HCT116 (cell line): ENCODE data around the gene GREM2. TPM values are rescaled to one million over a fixed set of nuclear protein-coding genes. Genes with fewer than 3 reads are reported as not detected.

Source experiments
- ATAC-seq: fragments of 200-7000 bp; cut with Tn5 transposase; 2 replicates; pipeline ENCODE4 v1.9.1; 2020; ENCODE audit warnings: mild to moderate bottlenecking, moderate library complexity
- BruUV-seq: library from RNA; stranded (reverse); fragments of 400-500 nt; replicated peaks from 2 replicates; lab custom pipeline; 2021; lab: Mats Ljungman, UMichigan
- CTCF ChIA-PET: fragments of 300-600 bp; sonication (Branson Sonifier 250); formaldehyde crosslinking; loops from one replicate; lab custom pipeline; 2021; ENCODE audit warnings: antibody characterized with exemption; lab: Charles Lee
- POLR2A ChIA-PET: fragments of 300-600, 350-600 bp; sonication (Branson Sonifier 250); formaldehyde crosslinking; loops from one replicate; lab custom pipeline; 2021; ENCODE audit warnings: antibody characterized with exemption; lab: Charles Lee
- RAD21 ChIA-PET, 2 experiments: fragments of 300-600 bp; sonication (Branson Sonifier 250); formaldehyde crosslinking; loops; one replicate each; lab custom pipeline; 2023; ENCODE audit warnings: low total read pairs in 2 of 2; ENCODE audit not compliant: uncharacterized antibody in 2 of 2, unreplicated experiment in 2 of 2, low non-redundant PET in 1 of 2; lab: Charles Lee
- DNase-seq: peaks from one replicate; pipeline ENCODE4 v3.0.0-alpha.2; 2010; ENCODE audit warnings: low read depth, low spot score
- H2AFZ ChIP-seq: fragments of 200-600 bp; shearing (Covaris generic), sonication (generic); 2 replicates; pipeline ENCODE4 v1.6.1; 2017; ENCODE audit warnings: low read depth, mixed run types, mixed read lengths, antibody characterized with exemption, low read length; ENCODE audit not compliant: poor library complexity, severe bottlenecking
- H3K27ac ChIP-seq: 2 replicates; pipeline ENCODE4 v1.5.1; 2012; ENCODE audit warnings: low read depth, low read length
- H3K27me3 ChIP-seq: fragments of 200-600 bp; sonication (generic); 2 replicates; pipeline ENCODE4 v1.6.1; 2016; ENCODE audit warnings: mixed run types, low read length, mixed read lengths; ENCODE audit not compliant: insufficient read depth
- H3K36me3 ChIP-seq, 2 experiments: fragments of 200-500 bp in 1 of 2; fragments of 200-600 bp in 1 of 2; sonication (Bioruptor generic) in 1 of 2; sonication (generic) in 1 of 2; 2 replicates each; pipeline versions ENCODE4 v1.5.1 to v1.6.1; 2014 to 2016; ENCODE audit warnings: low read length in 2 of 2, inconsistent platforms in 1 of 2, mixed read lengths in 1 of 2, mixed run types in 1 of 2; ENCODE audit not compliant: insufficient read depth in 2 of 2, control insufficient read depth in 1 of 2
- H3K4me1 ChIP-seq, 2 experiments: fragments of 200-600 bp in 1 of 2; sonication (generic) in 1 of 2; 2 replicates each; pipeline versions ENCODE4 v1.5.1 to v1.6.1; 2012 to 2017; ENCODE audit warnings: low read length in 2 of 2, inconsistent platforms in 1 of 2, mild to moderate bottlenecking in 1 of 2, mixed read lengths in 1 of 2, mixed run types in 1 of 2, moderate library complexity in 1 of 2; ENCODE audit not compliant: insufficient read depth in 2 of 2, control insufficient read depth in 1 of 2
- H3K4me2 ChIP-seq: fragments of 200-600 bp; sonication (generic); 2 replicates; pipeline ENCODE4 v1.6.1; 2017; ENCODE audit warnings: mixed run types, low read length, mixed read lengths
- H3K4me3 ChIP-seq, 2 experiments: fragments of 200-600 bp in 1 of 2; sonication (generic) in 1 of 2; replicated peaks in 1 of 2; 2 replicates each; pipeline ENCODE4 v1.5.1; 2011 to 2016; ENCODE audit warnings: low read length in 2 of 2, control low read depth in 1 of 2, low read depth in 1 of 2, mild to moderate bottlenecking in 1 of 2, mixed read lengths in 1 of 2, mixed run types in 1 of 2
- H3K79me2 ChIP-seq: fragments of 200-600 bp; sonication (generic); 2 replicates; pipeline ENCODE4 v1.6.1; 2017; ENCODE audit warnings: mild to moderate bottlenecking, mixed run types, low read length, moderate library complexity, mixed read lengths; ENCODE audit not compliant: insufficient read depth
- H3K9ac ChIP-seq: fragments of 200-600 bp; sonication (generic); 2 replicates; pipeline ENCODE4 v1.6.1; 2016; ENCODE audit warnings: low read length, mixed read lengths
- H3K9me2 ChIP-seq: fragments of 200-600 bp; sonication (generic), shearing (Covaris generic); 2 replicates; pipeline ENCODE4 v1.6.1; 2017; ENCODE audit warnings: mixed run types, mild to moderate bottlenecking, moderate library complexity; ENCODE audit not compliant: insufficient read depth
- H3K9me3 ChIP-seq, 2 experiments: fragments of 200-500 bp in 1 of 2; fragments of 200-600 bp in 1 of 2; sonication (Bioruptor generic) in 1 of 2; sonication (generic) in 1 of 2; 2 replicates each; pipeline ENCODE4 v1.6.1; 2014 to 2017; ENCODE audit warnings: low read length in 2 of 2, mixed read lengths in 2 of 2, inconsistent platforms in 1 of 2, low read depth in 1 of 2, mild to moderate bottlenecking in 1 of 2, mixed run types in 1 of 2, moderate library complexity in 1 of 2; ENCODE audit not compliant: control insufficient read depth in 1 of 2, insufficient read depth in 1 of 2
- H4K20me1 ChIP-seq: fragments of 200-600 bp; sonication (generic), shearing (Covaris generic); 2 replicates; pipeline ENCODE4 v1.6.1; 2017; ENCODE audit warnings: mixed run types, mild to moderate bottlenecking, moderate library complexity; ENCODE audit not compliant: insufficient read depth
- ATF3 ChIP-seq: IDR thresholded peaks from 2 replicates; pipeline ENCODE4 v1.6.1; 2012
- CEBPB ChIP-seq: IDR thresholded peaks from 2 replicates; pipeline ENCODE4 v1.6.1; 2012; ENCODE audit warnings: low read depth
- CTCF ChIP-seq, 3 experiments: fragments of 200-600 bp in 1 of 3; sonication (generic) in 1 of 3; IDR thresholded peaks in 2 of 3; conservative IDR thresholded peaks in 1 of 3; 2 replicates each; pipeline ENCODE4 v1.5.1; 2012 to 2017; ENCODE audit warnings: low read depth in 2 of 3, low read length in 2 of 3, antibody characterized with exemption in 1 of 3, borderline replicate concordance in 1 of 3, control low read depth in 1 of 3, mild to moderate bottlenecking in 1 of 3, mixed read lengths in 1 of 3, mixed run types in 1 of 3, moderate library complexity in 1 of 3; ENCODE audit not compliant: insufficient read depth in 1 of 3
- EGR1 ChIP-seq: IDR thresholded peaks from 2 replicates; pipeline ENCODE4 v1.6.1; 2012; ENCODE audit warnings: low read depth
- EZH2 ChIP-seq: fragments of 200-600 bp; sonication (generic); IDR thresholded peaks from 2 replicates; pipeline ENCODE4 v1.6.1; 2017; ENCODE audit warnings: antibody characterized with exemption, mixed run types
- EZH2phosphoT487 ChIP-seq: fragments of 200-600 bp; IDR thresholded peaks from 2 replicates; pipeline ENCODE4 v1.6.1; 2018; ENCODE audit warnings: antibody characterized with exemption, borderline replicate concordance
- JUND ChIP-seq: IDR thresholded peaks from 2 replicates; pipeline ENCODE4 v1.6.1; 2012
- POLR2A ChIP-seq: IDR thresholded peaks from 2 replicates; pipeline ENCODE4 v1.7.0; 2011; ENCODE audit warnings: borderline replicate concordance; ENCODE audit not compliant: insufficient read depth, insufficient read length; ENCODE audit errors: extremely low read depth
- RAD21 ChIP-seq: IDR thresholded peaks from 2 replicates; pipeline ENCODE4 v1.6.1; 2012; ENCODE audit warnings: low read depth, mild to moderate bottlenecking
- REST ChIP-seq: IDR thresholded peaks from 2 replicates; pipeline ENCODE4 v1.6.1; 2012; ENCODE audit warnings: low read depth
- SIN3A ChIP-seq: IDR thresholded peaks from 2 replicates; pipeline ENCODE4 v1.6.1; 2012; ENCODE audit warnings: low read depth
- SP1 ChIP-seq: IDR thresholded peaks from 2 replicates; pipeline ENCODE4 v1.6.1; 2012; ENCODE audit warnings: low read depth
- SRF ChIP-seq: IDR thresholded peaks from 2 replicates; pipeline ENCODE4 v1.6.1; 2012; ENCODE audit warnings: low read depth
- TCF7L2 ChIP-seq: IDR thresholded peaks from 2 replicates; pipeline ENCODE4 v1.7.0; 2011; ENCODE audit warnings: borderline replicate concordance, inconsistent platforms; ENCODE audit not compliant: insufficient read depth, insufficient read length; ENCODE audit errors: extremely low read depth
- YY1 ChIP-seq: IDR thresholded peaks from 2 replicates; pipeline ENCODE4 v1.6.1; 2011; ENCODE audit warnings: low read length, low read depth, moderate library complexity, mild to moderate bottlenecking; ENCODE audit not compliant: insufficient replicate concordance; ENCODE audit errors: extremely low read depth
- ZFX ChIP-seq: fragments of 450-650 bp; IDR thresholded peaks from 2 replicates; pipeline ENCODE4 v1.6.1; 2017
- intact Hi-C: fragments of 100-400 bp; cut with micrococcal nuclease; formaldehyde crosslinking; loops from 2 replicates; pipeline ENCODE4 v1.10.0; 2022
- total RNA-seq: library from RNA; stranded (reverse); gene quantifications from one replicate; pipeline ENCODE4 v1.2.1, GENCODE V29; 2021; ENCODE audit not compliant: unreplicated experiment
- TF ChIP-seq, protein P1 (sequence below): IDR thresholded peaks from 2 replicates; pipeline ENCODE4 v1.6.1; 2012

Gene GREM2
- total RNA-seq, 1 experiment from 2014 or later = not detected

DNA sequence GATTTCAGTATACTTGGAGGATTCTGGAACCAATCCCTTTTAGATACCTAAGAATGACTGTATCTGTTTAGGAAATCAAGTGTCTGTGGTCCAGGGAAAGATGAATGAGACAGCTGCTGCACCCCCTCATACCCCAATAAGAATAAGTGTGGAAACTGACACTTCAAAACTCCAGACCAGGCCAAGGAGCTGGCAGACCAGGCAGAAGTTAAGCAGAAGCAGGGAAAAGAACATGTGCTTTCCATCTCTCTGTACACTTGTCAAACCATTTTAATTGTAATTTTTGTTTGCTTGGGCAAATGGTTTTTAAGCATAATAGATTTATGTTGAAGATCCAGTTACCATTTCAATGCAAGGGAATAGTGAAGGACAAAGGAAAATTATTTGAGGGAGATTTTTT lies 100.2 kb downstream of the GREM2 start:
- Histone ChIP-seq H3K9me2 (no peaks in the 10 kb centered on the region), H3K4me1 (no peaks in the 10 kb centered on the region), H3K27me3 (no peaks in the 10 kb centered on the region), H3K36me3 (no peaks in the 10 kb centered on the region), H3K4me2 (no peak overlapping the region), H2AFZ (no peak overlapping the region), H3K79me2 (no peaks in the 10 kb centered on the region), H3K4me3 (no peak overlapping the region), H3K9ac (no peak overlapping the region), H4K20me1 (no peaks in the 10 kb centered on the region), H3K9me3 (peaks cover 0 to 3% of the 10 kb centered on the region in 2 experiments; a peak in 1 of 4 replicates), H3K27ac (no peak overlapping the region)
- no TSS peak for BruUV-seq
- RAD21 ChIA-PET = no interaction called here
- TF ChIP-seq, protein P1, sequence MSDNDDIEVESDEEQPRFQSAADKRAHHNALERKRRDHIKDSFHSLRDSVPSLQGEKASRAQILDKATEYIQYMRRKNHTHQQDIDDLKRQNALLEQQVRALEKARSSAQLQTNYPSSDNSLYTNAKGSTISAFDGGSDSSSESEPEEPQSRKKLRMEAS = no peak
- TF ChIP-seq JUND = no peak
- ATAC-seq = no peak
- DNase-seq = no peak
- POLR2A ChIA-PET = no interaction called here
- intact Hi-C loops = no loop called here
- CTCF ChIA-PET = no interaction called here

DNA sequence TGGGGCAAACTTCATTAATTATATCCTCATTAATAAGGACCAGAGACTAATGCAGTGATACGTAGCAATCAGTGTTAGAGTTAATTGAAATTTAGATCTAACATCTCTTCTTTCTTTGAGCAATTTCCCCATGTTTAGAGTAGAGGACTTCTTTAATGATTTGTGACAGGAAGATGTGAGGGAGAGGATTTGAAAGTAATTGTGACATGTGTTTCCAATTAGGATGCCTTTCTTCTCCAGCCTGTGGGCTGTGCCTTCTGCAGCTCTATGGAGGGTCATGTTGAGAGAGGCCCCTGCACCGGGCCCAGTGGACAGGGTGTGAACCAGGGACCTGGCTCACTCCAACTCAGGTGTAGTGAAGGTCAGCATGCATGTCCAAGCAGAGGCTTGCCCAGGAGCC lies 103.0 kb downstream of the GREM2 start:
- no peak overlapping the region for H2AFZ ChIP-seq
- H3K36me3 ChIP-seq = no peaks in the 10 kb centered on the region
- H3K4me1 ChIP-seq = no peaks in the 10 kb centered on the region
- POLR2A ChIA-PET = no interaction called here
- peaks cover 0 to 13% of the 10 kb centered on the region in 2 experiments; a peak in 1 of 4 replicates for H3K9me3 ChIP-seq
- CTCF ChIA-PET = no interaction called here
- no peak overlapping the region for H3K4me2 ChIP-seq
- H3K9me2 ChIP-seq = no peaks in the 10 kb centered on the region
- DNase-seq (no peak), ATAC-seq (no peak)
- no peaks in the 10 kb centered on the region for H3K79me2 ChIP-seq
- H4K20me1 ChIP-seq = no peaks in the 10 kb centered on the region
- no peak overlapping the region for H3K4me3 ChIP-seq
- intact Hi-C loops = no loop called here
- RAD21 ChIA-PET = no interaction called here
- BruUV-seq = no TSS peak
- H3K27ac ChIP-seq = no peak overlapping the region
- H3K27me3 ChIP-seq = no peaks in the 10 kb centered on the region
- no peak overlapping the region for H3K9ac ChIP-seq
- no peak for TF ChIP-seq POLR2A
- no peak for TF ChIP-seq YY1
- no peak for TF ChIP-seq TCF7L2
- no peak for TF ChIP-seq RAD21
- no peak for TF ChIP-seq ATF3
- TF ChIP-seq CTCF (IDR thresholded peaks at IDR 0.05 in 2 of 3, conservative IDR thresholded peaks at IDR 0.05 in 1 of 3; ENCODE audit: borderline replicate concordance in 1 of 3, insufficient read depth in 1 of 3, low read depth in 2 of 3, low read length in 2 of 3) = no peak
- TF ChIP-seq EGR1 = no peak
- no peak for TF ChIP-seq SRF
- TF ChIP-seq CEBPB = no peak
- no peak for TF ChIP-seq EZH2
- no peak for TF ChIP-seq EZH2phosphoT487
- TF ChIP-seq REST = no peak
- no peak for TF ChIP-seq SIN3A
- no peak for TF ChIP-seq ZFX
- no peak for TF ChIP-seq SP1
